D341Med (cell line): ENCODE results near the gene KCNS1.

Experiments
- DNase-seq: peaks from one replicate; pipeline ENCODE4 v3.0.0; 2012; ENCODE audit warnings: low spot score

Gene KCNS1

DNA sequence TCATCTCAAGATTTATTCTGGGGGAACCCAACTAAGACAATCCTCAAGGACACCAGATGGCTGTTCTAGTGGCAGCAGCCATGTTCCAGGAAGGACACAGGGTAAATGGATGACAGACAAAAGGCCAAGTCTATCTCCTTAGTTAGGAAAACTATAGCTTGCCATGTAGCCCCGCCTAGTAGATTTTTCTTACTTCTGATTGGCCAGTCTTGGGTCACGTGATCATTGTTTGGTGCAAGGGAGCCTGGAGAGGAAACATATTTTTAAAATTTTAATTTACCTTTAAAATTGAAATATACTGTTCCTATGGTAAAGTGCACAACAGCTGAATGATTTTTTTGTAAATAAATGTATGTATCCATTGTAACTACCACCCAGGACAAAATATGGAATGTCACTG lies 4.4 kb upstream of the KCNS1 start:
- no peak for DNase-seq

DNA sequence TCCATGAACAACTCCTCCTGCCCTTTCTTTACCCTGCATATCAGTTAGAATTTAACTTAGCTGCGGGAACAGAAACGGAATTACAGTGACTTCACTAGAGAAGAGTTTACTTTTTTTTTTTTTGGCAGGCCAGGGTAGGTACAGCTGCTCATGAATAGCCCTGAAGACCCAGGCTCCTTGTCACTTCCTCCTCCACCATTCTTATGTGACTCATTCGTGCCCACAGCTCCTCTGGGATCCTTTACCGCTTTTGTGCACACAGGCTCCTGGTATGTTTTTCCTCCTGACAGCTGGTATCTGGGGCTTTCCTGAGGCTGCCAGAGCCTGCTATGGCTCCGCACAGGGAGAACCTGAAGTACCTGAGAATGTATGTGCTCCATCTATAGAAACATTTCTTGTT lies 3.9 kb upstream of the KCNS1 start:
- DNase-seq = no peak

DNA sequence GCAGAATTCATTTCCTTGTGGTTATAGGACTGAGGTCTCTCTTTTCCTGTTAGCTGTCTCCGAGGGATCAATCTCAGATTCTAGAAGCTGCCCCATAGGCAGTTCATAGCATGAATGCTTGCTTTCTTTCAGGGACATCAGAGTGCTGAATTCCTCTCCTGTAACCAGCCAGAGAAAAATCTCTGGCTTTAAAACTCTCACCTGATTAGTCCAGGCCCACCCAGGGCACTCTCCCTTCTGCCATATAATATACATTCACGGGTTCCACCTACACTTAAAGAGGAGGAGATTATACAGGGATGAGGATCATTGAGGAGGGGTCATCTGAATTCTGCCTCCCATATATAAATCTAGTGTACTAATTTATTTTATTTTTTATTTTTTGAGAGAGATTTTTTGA lies 2.1 kb upstream of the KCNS1 start:
- no peak for DNase-seq

DNA sequence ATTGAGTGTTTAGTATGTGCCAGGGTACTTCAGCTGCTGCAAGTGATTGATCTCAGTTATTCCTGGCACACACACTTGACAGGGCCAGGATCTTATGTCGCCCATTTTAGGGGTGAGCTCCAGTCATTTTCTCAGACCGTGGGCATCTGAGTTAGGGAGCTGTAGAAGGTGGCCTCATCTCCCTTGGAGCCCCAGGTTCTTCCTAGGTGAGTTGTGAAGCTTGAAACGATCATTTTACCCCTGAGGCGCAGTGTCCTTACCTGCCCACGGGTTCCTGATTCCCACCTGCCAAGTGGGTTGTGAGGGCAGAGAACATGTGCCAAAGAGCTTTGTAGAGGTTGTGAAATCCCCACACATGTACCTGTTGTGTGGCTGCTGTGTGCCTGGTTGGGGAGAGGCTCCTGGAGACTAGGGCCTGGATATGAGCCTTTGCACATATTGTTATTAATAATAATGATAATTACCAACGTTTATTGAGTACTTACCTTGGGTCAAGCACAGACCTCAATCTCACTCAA lies 465 bp upstream of the KCNS1 start:
- DNase-seq = no peak

DNA sequence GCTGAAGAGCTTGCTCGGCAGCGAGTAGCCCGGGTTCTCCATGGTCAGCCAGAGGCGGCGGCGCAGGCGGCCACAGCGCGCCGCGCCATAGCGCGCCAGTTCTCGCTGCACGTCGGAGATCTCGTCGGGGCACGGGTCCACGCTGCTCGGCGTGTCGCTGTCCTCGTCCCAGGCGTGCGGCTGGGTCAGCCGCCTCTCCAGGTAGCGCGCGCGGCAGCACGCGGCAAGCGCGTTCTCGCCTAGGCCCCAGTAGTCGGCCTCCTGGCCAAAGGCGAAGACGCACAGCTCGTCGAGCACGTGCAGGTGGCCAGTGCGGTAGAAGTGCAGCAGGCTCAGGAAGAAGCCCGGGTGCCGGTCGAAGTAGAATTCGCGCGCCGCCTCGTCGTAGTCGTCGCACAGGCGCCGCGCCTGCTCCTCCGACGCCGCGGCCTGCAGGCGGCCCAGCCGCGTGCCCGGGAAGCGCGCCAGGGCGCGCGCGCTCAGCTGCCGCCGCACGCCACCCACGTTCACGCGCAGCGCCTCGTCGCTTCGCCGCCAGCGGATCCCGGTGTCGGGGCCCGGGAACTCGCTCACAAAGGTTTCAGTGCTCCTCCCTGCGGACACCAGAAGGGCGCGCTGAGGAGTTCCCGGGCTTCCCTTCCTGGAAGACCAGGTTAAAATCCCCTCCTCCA lies 2.7 kb downstream of the KCNS1 start:
- DNase-seq = no peak

DNA sequence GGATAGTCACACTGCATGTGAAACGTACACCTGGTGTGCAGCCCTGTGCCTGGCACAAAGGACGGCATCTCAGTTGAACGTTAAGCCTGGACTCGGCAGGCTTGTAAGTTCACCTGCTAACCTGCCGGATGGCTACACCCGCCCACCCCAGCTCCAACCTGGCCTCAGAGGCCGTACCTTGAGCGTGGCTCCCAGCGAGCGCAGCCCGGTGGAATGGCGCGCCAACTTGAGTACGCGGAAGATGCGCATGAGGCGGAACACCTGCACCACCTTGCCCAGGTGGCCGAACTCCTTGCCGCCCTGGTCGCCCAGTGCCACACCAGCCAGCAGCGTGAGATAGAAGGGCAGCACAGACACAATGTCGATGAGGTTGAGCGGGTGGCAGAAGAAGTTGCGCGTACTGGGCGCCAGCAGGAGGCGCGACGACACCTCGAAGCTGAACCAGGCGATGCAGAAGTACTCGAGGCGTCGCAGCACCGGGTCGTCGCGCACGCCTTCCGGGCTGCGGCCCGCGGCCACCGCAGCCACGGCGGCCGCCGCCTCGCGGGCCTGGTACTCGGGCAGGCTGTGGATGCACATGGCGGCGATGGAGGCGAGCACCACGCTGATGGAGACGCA lies 3.3 kb downstream of the KCNS1 start:
- DNase-seq = no peak

DNA sequence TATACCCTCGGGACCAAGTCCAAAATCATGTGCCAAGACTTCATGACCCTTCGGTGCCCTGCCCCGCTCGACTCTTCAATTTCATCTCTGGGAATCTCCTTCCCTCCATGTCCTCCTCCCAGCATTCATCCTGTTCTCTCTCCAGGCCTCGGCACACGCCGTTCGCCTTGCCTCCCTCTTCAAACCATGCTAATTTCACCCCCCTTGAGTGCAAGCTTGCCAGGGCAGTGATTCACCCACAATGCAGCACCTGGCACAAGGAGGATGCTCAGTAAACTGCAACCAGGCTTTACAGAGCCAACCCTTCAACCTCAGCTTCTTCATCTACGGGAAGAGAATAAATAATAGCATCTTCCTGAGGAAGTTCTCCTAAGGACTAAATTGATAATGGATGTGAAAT lies 4.1 kb downstream of the KCNS1 start:
- no peak for DNase-seq

DNA sequence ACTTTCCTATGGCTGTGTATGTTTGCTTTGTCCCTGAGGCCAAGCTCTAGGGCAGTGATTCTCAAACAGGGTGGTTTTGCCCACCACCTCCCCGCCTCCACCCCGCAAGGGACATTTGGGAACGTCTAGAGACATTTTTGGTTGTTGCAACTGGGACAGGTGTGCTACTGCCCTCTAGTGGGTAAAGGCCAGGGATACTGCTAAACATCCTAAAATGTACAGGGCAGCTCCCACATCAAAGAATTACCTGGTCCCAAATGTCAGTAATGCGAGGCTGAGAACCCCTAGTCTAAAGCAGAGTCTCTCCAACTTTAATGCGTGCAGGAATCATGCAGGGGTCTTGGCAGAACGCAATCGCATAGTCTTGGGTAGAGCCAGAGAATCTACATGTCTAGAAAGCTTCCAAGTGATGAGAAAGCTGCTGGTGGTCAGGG lies 5.1 kb downstream of the KCNS1 start:
- DNase-seq = peak; percentile 72

DNA sequence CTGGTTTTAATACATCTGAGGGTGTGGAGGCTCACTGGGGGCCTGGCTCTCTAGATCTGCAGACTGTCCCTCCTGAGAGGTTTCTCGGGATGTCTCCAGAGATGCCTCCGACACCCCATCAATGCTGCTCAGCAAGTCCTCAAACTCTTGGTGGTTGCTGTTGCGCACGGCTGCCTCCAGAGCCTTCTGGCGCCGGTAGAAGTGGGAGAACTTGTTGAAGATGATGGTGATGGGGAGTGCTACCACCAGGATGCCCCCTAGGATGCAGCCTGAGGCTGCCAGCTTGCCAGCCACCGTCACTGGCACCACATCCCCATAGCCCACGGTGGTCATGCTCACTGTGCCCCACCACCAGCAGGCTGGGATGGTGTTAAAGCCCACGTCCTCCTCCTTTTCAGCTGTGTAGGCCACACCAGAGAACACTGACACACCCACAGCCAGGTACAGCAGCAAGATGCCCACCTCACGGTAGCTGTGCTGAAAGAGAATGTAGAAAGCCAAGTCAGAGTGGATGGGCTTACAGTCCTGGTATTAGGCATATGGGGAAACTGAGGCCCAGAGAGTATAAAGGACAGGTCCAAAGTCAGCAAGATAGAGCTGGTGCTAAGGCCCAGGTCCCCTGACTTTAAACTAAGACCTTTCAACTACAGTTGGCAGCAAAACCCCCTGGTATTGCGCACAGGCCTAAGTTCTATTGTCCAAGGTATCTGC lies 5.9 kb downstream of the KCNS1 start:
- DNase-seq = no peak

DNA sequence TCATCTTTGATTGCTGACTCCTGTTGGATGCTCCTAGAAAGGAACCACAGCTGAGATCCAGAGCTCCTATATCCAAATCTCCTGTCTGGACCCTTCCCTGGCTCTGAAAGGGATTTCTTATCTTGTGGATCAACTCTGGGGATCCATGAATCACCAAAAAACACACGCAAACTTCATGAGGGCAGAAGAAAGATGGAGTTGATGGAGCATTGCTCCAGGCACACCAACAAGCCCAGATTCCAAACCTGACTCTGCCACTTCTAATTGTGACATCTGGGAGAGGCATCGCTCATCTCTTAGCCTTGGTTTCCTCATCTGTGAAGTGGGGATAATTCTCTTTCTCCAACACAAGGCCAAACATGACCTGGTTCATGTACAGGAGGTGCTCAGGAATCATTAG lies 6.7 kb downstream of the KCNS1 start:
- no peak for DNase-seq

DNA sequence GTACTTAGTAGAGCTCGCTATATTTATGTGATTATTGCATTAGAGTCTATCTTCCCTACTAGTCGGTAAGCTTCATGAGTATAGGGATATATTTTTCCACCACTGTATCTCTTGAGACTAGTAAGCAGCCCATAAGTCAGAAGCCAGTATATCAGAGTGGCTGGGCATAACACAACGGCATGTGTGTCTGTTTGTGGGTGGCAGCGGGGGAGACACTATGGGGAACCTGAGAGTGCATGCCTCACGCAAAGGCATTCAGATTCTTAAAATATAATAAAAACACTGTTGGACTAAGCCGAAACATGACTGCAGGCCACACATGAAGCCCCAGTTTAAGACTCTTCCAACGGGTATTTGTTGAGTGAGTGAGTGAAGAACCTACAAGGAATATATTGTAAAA lies 8.0 kb downstream of the KCNS1 start:
- DNase-seq = no peak

DNA sequence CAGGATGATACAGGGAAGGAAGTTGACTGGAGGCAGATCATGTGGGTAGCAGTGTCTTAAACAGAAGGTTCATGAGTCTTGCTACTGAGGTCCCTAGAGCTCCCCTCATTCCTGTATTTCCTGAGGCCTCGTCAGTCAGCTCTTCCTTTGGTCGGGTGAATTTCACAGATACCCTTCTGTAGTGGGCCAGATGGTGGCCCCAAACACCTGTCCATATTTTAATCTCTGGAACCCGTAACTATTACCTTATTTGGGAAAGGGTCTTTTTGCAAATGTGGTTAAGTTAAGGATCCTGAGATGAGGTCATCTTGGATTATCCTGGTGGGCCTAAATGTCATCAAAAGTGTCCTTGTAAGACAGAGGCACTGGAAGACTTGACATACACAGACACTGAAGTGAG lies 9.6 kb downstream of the KCNS1 start:
- no peak for DNase-seq

DNA sequence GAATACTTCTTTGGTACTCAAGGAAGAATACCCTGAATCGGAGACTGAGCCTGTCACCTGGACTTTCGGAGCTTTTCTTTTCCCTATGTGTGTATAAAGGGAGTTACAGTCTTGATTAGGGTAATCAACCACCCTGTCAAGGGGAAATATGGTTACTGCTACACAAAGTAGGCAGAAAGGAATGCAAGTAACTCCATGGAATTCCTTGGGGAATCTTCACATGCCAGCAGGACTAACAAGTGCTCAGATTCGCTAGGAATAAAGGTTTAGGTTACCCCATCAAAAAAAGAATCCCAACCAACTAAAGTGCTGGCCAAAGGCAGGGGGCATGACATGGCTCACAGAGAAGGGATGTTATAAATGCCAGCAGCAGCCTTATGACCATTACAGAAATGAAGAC lies 10.4 kb downstream of the KCNS1 start:
- DNase-seq = no peak

DNA sequence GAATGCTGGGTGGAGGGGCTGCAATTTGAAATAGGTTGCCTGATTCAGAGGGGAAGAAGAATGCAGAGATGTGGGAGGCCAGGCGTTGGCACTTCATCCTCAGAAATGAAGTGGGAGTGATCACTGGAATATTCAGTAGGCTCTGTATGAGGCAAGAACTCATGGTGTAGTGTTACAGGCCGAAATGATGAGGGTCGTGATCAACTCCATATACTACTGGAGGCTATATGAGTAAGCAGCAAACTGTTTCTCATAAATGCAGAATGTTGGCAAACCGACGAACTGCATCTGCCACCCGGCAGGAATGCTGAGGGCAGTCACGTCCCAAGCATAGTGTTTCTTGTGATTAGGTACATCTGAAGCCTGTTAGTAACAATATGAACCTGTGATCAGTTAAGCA lies 12.7 kb downstream of the KCNS1 start:
- no peak for DNase-seq

DNA sequence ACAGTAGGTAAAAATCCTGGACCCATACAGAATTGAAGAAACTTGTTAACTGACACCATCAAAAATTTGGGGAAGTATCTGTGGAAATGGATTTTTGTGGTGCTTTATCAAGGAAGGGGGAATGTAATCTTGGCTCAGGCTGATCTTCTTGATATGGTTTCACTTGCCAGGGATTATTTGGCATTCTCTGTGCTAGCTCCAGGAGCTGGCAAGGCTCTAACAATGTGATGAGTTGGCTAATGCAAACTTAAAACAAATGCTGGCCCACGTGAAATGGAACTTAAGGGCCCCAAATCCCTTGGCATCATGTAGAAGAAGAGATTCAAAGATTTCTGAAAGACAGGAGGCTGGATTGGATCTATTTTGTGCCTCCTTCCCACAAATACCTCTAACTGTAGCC lies 13.1 kb downstream of the KCNS1 start:
- no peak for DNase-seq

DNA sequence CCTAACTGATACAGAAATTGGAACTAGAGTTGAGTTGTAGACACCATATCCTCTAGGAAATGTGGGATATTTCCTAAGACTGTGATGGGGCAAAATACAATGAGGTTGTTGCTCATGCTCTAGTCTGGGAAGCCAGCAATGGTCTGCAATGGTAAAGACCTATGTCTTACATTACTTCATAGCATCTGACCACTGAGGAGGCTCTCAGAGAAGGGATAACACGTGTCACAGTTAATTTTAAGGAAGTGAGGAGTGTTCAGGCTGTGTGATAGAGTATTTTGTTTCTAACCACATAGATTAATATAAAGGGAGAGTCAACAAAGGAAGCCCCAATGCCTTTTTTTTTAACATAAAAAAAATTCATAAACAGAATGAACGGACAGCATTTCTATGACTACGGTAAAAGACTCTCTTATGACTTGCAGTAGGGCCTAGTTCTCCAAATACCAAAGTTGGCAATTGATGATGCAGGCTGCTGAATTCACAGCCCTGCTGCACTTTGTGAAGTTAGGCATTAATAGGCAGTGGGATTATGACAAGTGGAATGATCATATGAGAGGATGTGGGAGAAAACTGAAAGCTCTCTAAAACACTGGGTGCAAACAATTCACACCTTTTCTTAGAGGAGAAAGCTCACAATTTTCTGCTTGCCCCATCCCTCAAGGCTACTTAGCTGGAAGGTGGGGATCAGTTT lies 13.7 kb downstream of the KCNS1 start:
- DNase-seq = no peak

DNA sequence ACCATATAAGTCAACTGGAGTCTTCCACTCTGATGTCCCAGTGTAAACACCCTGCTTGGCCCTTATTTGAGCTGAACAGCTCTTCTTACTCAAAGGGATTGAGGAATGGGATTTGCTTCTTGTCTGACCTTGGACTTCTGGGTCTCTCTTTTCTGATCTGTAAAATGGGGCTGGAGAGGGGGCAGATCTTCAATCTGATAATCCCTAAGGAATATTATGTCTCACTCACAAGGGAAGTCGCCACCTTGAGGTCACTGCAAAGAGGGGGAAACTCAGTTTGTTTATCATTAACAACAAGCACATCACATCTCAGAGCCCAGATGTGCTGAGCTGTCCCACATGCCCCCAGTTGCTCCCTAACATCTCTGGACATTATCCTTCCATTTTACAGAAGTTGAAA lies 15.1 kb downstream of the KCNS1 start:
- no peak for DNase-seq

DNA sequence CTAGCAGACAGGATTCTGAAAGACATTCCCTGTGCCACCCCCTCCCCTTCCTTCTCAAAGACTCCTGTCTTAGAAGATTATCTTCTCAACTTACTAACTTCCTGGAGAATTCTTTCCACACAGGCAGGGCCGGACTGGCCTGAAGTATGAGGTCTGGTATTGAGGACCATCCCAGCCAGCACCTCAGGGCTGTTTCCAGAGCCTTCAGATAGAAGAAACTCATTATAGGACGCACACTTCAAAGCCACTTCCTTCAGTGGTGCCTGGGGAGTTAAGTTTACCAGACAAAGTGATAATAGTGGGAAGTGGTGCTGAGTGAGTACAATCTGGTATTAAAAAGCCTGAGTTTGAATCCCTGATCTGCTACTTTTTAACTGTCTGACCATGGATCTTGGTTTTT lies 15.6 kb downstream of the KCNS1 start:
- DNase-seq = no peak

DNA sequence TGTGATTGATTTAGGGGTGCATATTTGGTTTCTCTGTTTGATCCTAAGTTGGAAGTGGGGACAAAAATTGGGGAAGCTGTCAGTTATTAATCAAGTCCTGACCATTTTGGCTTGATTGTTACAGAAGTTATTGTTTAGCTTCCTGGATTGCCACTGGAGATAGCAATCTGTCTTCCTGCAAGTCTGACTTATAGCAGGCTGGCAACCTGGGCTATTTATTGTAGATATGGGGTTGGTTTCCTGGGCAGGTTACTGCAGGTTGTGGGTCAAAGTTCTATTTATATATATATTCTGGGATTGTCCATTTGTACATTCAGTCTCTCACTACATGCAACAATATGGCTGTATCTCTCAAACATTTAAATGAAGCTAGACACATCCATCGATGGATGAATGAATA lies 17.8 kb downstream of the KCNS1 start:
- DNase-seq = no peak

DNA sequence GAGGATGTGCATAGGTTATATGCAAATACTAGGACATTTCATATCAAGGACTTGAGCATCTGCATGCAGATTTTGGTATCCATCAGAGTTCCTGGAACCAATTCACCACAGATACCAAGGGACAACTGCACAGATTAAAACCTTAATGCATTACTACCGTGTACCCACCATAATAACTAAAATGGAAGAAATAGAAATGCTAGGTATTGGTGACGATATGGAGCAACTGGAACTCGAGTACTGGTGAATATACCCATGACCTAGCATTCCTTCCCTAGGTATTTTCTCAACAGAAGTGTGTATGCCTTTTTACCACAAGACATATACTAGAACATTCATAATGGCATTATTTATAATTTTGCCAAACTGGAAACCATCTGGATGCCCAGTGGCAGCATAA lies 18.5 kb downstream of the KCNS1 start:
- no peak for DNase-seq

DNA sequence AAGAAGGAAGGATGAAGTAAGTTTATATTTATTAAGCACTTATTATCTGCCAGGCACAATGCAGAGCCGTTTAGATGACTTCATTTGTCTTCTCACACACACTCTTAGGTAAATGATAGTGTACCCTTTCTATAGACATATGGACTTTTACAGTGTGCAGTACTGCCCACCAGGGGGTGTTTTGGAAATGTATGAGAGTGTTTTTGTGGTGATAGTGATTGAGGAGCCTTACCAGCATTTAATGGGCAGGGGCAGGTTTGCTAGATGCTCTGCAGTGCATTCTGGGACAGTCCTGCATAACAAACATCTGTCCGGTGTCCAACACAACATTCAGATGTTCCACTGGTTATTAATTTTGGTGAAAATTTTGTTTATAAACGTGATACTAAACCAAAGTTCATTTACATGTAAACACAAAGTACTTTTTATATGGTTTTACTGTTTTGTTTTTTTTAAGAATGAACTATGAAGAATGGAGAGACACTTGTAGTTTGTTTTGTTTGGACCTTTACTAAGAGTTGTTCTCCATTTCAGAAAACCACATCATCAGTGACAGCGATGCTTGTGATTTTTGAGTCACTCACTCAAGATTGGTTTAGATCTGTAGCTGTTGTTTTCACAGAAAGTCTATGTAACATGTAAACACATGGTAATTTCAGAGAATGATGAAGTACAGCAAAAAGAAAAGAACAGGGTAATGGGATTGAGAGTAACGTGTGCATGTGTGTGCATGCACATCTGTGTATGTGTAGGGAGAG lies 19.9 kb downstream of the KCNS1 start:
- peak; percentile 62 for DNase-seq

DNA sequence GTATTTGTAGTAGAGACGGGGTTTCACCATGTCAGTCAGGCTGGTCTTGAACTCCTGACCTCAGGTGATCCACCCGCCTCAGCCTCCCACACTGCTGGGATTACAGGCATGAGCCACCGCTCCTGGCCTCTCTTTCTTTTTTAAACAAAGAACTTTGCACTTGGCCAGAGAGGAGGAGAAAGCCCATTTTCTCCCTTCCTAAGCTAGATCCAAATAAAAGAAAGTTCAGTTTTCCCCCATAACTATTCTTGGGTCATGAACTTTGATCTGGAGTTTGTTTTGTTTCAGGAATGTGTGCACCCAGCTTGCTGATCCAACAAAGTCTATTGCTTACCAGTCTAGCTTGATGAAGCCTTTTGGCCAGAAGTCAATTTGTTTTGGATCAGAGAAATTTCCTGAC lies 23.4 kb downstream of the KCNS1 start:
- no peak for DNase-seq
